ENCODE results near the gene SLC4A2.

Gene SLC4A2

GRCh38 chr7:151070574-151070960, 11.2 kb downstream of the SLC4A2 start:
- TF ChIP-seq CTCF (IDR thresholded peaks at IDR 0.05; ENCODE audit: low read depth, low read length) = no peak
- no peak for DNase-seq (ENCODE audit: extremely low read depth, low read depth)

- DNase-seq (ENCODE audit: extremely low read depth, low read depth) = no peak
- no peak for TF ChIP-seq CTCF (IDR thresholded peaks at IDR 0.05; ENCODE audit: low read depth, low read length)
These were observed 11.9 kb downstream of the SLC4A2 start for GRCh38 chr7:151071032-151071866.

- no peak for TF ChIP-seq CTCF (IDR thresholded peaks at IDR 0.05; ENCODE audit: low read depth, low read length)
- no peak for DNase-seq (ENCODE audit: extremely low read depth, low read depth)
These were observed 14.6 kb downstream of the SLC4A2 start for GRCh38 chr7:151073990-151074389.

GRCh38 chr7:151074817-151075661, 15.7 kb downstream of the SLC4A2 start:
- no peak for DNase-seq (ENCODE audit: extremely low read depth, low read depth)

GRCh38 chr7:151075662-151075971, 16.2 kb downstream of the SLC4A2 start:
- no peak for DNase-seq (ENCODE audit: extremely low read depth, low read depth)
- TF ChIP-seq CTCF (IDR thresholded peaks at IDR 0.05; ENCODE audit: low read depth, low read length) = no peak

More at GRCh38 chr7:151074817-151075661, 15.7 kb downstream of the SLC4A2 start:
- no peak for TF ChIP-seq CTCF (IDR thresholded peaks at IDR 0.05; ENCODE audit: low read depth, low read length)

GRCh38 chr7:151075978-151076426, 16.6 kb downstream of the SLC4A2 start:
- DNase-seq (ENCODE audit: extremely low read depth, low read depth) = no peak
- TF ChIP-seq CTCF (IDR thresholded peaks at IDR 0.05; ENCODE audit: low read depth, low read length) = no peak
